Measurements from ENCODE around the gene TRPM7. TPM values are rescaled to one million over a fixed set of nuclear protein-coding genes. Genes with fewer than 3 reads are reported as not detected.

TRPM7 gene
- total RNA-seq, 2 experiments from 2014 or later, result 29.0 to 30.0 TPM

GRCh38 chr15:50653156-50653743, 33.3 kb downstream of the TRPM7 start:
- no peak overlapping the region for H3K4me3 ChIP-seq (ENCODE audit: low read length)
- Mint-ChIP-seq H3K27ac (peak overlapping the region; percentile 53), H3K4me1 (ENCODE audit: low read depth) (peaks cover 7% of the 10 kb centered on the region), H3K27me3 (no peaks in the 10 kb centered on the region), H3K4me3 (no peak overlapping the region), H3K36me3 (ENCODE audit: low read depth) (peaks cover 88% of the 10 kb centered on the region), H3K9me3 (no peaks in the 10 kb centered on the region)
- POLR2A ChIA-PET, result no interaction called here
- intact Hi-C loops (cut with DNase I, micrococcal nuclease), result no loop called here
- H3K36me3 ChIP-seq (ENCODE audit: insufficient read depth, low read length), result peaks cover 67% of the 10 kb centered on the region
- no peaks in the 10 kb centered on the region for H3K27me3 ChIP-seq (ENCODE audit: control insufficient read depth in 1 of 2, insufficient read depth in 2 of 2, low read length in 2 of 2)
- CTCF ChIA-PET, result interaction anchor here (0.7 to 1.3 kb wide), 3 partner anchors 11 to 223 kb away, joined by 3 to 6 read pairs (median 3); no protein-coding TSS in a partner anchor
- DNase-seq (no peak), ATAC-seq (ENCODE audit: poor library complexity) (no peak)
- H3K27ac ChIP-seq (ENCODE audit: low read depth in 1 of 2, low read length in 2 of 2), result no peak overlapping the region
- TF ChIP-seq CTCF (IDR thresholded peaks at IDR 0.05), result no peak
- no peaks in the 10 kb centered on the region for H3K9me3 ChIP-seq (ENCODE audit: control insufficient read depth in 1 of 2, insufficient read depth in 1 of 2, low read length in 2 of 2)
- H3K4me1 ChIP-seq (ENCODE audit: insufficient read depth, low read length), result no peaks in the 10 kb centered on the region

GRCh38 chr15:50652671-50653070, 33.9 kb downstream of the TRPM7 start:
- intact Hi-C loops (cut with DNase I, micrococcal nuclease), result no loop called here
- Histone ChIP-seq H3K4me3 (ENCODE audit: low read length) (no peak overlapping the region), H3K9me3 (ENCODE audit: control insufficient read depth in 1 of 2, insufficient read depth in 1 of 2, low read length in 2 of 2) (no peaks in the 10 kb centered on the region), H3K27ac (ENCODE audit: low read depth in 1 of 2, low read length in 2 of 2) (no peak overlapping the region), H3K4me1 (ENCODE audit: insufficient read depth, low read length) (no peaks in the 10 kb centered on the region), H3K36me3 (ENCODE audit: insufficient read depth, low read length) (peaks cover 70% of the 10 kb centered on the region), H3K27me3 (ENCODE audit: control insufficient read depth in 1 of 2, insufficient read depth in 2 of 2, low read length in 2 of 2) (no peaks in the 10 kb centered on the region)
- ChIA-PET CTCF (interaction anchor here (0.7 to 1.3 kb wide), 3 partner anchors 16 to 1406 kb away, joined by 3 to 6 read pairs (median 3); no protein-coding TSS in a partner anchor), POLR2A (interaction anchor here (0.7 kb wide), 1 partner anchor 17 kb away, joined by 5 read pairs; no protein-coding TSS in a partner anchor)
- peaks cover 7% of the 10 kb centered on the region for H3K4me1 Mint-ChIP-seq (ENCODE audit: low read depth)
- no peak overlapping the region for H3K4me3 Mint-ChIP-seq
- TF ChIP-seq CTCF (IDR thresholded peaks at IDR 0.05), result no peak
- H3K36me3 Mint-ChIP-seq (ENCODE audit: low read depth), result peaks cover 90% of the 10 kb centered on the region
- H3K27me3 Mint-ChIP-seq, result no peaks in the 10 kb centered on the region
- H3K27ac Mint-ChIP-seq, result peak overlapping the region; percentile 53
- H3K9me3 Mint-ChIP-seq, result no peaks in the 10 kb centered on the region
- no peak for ATAC-seq (ENCODE audit: poor library complexity)
- no peak for DNase-seq

- Mint-ChIP-seq H3K9me3 (no peaks in the 10 kb centered on the region), H3K4me1 (ENCODE audit: low read depth) (peaks cover 15% of the 10 kb centered on the region), H3K27ac (peak overlapping the region; percentile 8), H3K36me3 (ENCODE audit: low read depth) (peaks cover 77% of the 10 kb centered on the region), H3K27me3 (no peaks in the 10 kb centered on the region), H3K4me3 (no peak overlapping the region)
- CTCF ChIA-PET, result interaction anchor here (1.0 to 1.3 kb wide), 2 partner anchors 13 to 39 kb away, joined by 3 read pairs; no protein-coding TSS in a partner anchor
- DNase-seq, result no peak
- H3K4me1 ChIP-seq (ENCODE audit: insufficient read depth, low read length), result no peaks in the 10 kb centered on the region
- POLR2A ChIA-PET, result no interaction called here
- no peak for TF ChIP-seq CTCF (IDR thresholded peaks at IDR 0.05)
- no peak overlapping the region for H3K27ac ChIP-seq (ENCODE audit: low read depth in 1 of 2, low read length in 2 of 2)
- no peaks in the 10 kb centered on the region for H3K9me3 ChIP-seq (ENCODE audit: control insufficient read depth in 1 of 2, insufficient read depth in 1 of 2, low read length in 2 of 2)
- peaks cover 70% of the 10 kb centered on the region for H3K36me3 ChIP-seq (ENCODE audit: insufficient read depth, low read length)
- no peaks in the 10 kb centered on the region for H3K27me3 ChIP-seq (ENCODE audit: control insufficient read depth in 1 of 2, insufficient read depth in 2 of 2, low read length in 2 of 2)
- intact Hi-C loops (cut with DNase I, micrococcal nuclease), result no loop called here
- no peak for ATAC-seq (ENCODE audit: poor library complexity)
- H3K4me3 ChIP-seq (ENCODE audit: low read length), result no peak overlapping the region
These were observed 45.3 kb downstream of the TRPM7 start for GRCh38 chr15:50641318-50641717.

Data from CD4-positive, alpha-beta T cell (primary cell).